Ovary (tissue), 9 donors: ENCODE measurements around the gene IFFO2. TPM values are rescaled to one million over a fixed set of nuclear protein-coding genes. Genes with fewer than 3 reads are reported as not detected.

Experiments used
- DNase-seq, 5 donors: peaks; one replicate each; pipeline ENCODE4 v3.0.0-alpha.2; 2019 to 2020
- H3K27ac ChIP-seq, 2 donors: fragments of 200-600 bp; one replicate each; pipeline versions ENCODE4 v1.5.1 to v1.8.0; 2019 to 2022
- H3K27me3 ChIP-seq: fragments of 200-600 bp; one replicate; pipeline ENCODE4 v1.8.0; 2022
- H3K36me3 ChIP-seq: fragments of 200-600 bp; sonication (generic); one replicate; pipeline ENCODE4 v1.5.1; 2019
- H3K4me1 ChIP-seq: one replicate; pipeline ENCODE4 v1.8.1; 2013; ENCODE audit warnings: mild to moderate bottlenecking, moderate library complexity; ENCODE audit not compliant: insufficient read depth
- H3K4me3 ChIP-seq: fragments of 200-600 bp; sonication (generic); one replicate; pipeline ENCODE4 v1.5.1; 2017
- H3K9me3 ChIP-seq, 2 donors: fragments of 200-600 bp in 1 of 2; sonication (generic) in 1 of 2; one replicate each; pipeline versions ENCODE4 v1.5.1 to v1.8.1; 2013 to 2019; ENCODE audit warnings: mild to moderate bottlenecking in 1 of 2, moderate library complexity in 1 of 2
- CTCF ChIP-seq, 3 donors: fragments of 450-650 bp in 2 of 3; fragments of 200-600 bp in 1 of 3; IDR thresholded peaks; one replicate each; pipeline versions ENCODE4 v1.5.1 to v1.8.0; 2016 to 2022; ENCODE audit warnings: antibody characterized with exemption in 3 of 3, mild to moderate bottlenecking in 1 of 3
- EP300 ChIP-seq: sonication (generic); formaldehyde crosslinking; IDR thresholded peaks from one replicate; pipeline ENCODE4 v1.6.1; 2017; ENCODE audit warnings: antibody characterized with exemption
- POLR2A ChIP-seq: fragments of 450-650 bp; IDR thresholded peaks from one replicate; pipeline ENCODE4 v1.6.1; 2017; ENCODE audit warnings: antibody characterized with exemption, mild to moderate bottlenecking, moderate library complexity
- WGBS, 3 donors: extraction: QIAGEN DNeasy Blood & Tissue Kit in 1 of 3; methylation state at CpG; one replicate each; pipeline versions ENCODE4 v1.1.5 to v1.1.7; 2013 to 2017; 5-methylcytosine and 5-hydroxymethylcytosine counted together
- intact Hi-C, 4 donors: fragments of 100-400 bp; cut with DNase I; formaldehyde crosslinking; loops; one replicate each; pipeline versions ENCODE4 v1.11.0 to v1.15.1; 2022 to 2023
- polyA plus RNA-seq, 2 donors: library from polyadenylated mRNA; stranded (reverse); fragments of 200-250 nt in 1 of 2; fragments of 350-450 nt in 1 of 2; fragmentation: Illumina TruSeq in 1 of 2; extraction: RNeasy Lipid Tissue Mini Kit (QIAGEN cat#74804) in 1 of 2; gene quantifications; one replicate each; pipeline ENCODE4 v1.2.3, GENCODE V29; 2013 to 2014
- total RNA-seq, 7 donors: library from RNA; depleted of rRNA in 2 of 7; stranded (reverse); fragments of >200 nt in 2 of 7; fragmentation: NEBNext Ultra II Directional in 3 of 7; extraction: Animal tissue kit (Norgen Biotek cat#: 25700) in 3 of 7; gene quantifications; one replicate each; pipeline versions ENCODE4 v1.1.0 to v1.2.4, GENCODE V29; 2016 to 2023
- donor health status: DM: no; HTN: no; CAD: no; lungs with moderate emphysema.
- donor health status: DM: no; HTN: no; CAD: no.
- donor health status: Bipolar disorder and iron deficiency.
- donor health status: DM: yes; HTN: yes; CAD: no.
- donor health status: DM: no; HTN: no; CAD: no.
- donor health status: DM: yes; HTN: yes; CAD: no.

The IFFO2 gene
- total and polyA plus RNA-seq, 9 donors = 3.4 to 11.2 (median 6.2) TPM

GRCh38 chr1:18962121-18962721, 5.7 kb upstream of the IFFO2 start:
- no peak overlapping the region for H3K4me3 ChIP-seq
- DNase-seq = no peak
- WGBS, 3 donors = 56 to 66% (median 65%) methylated on average over 9 of the region's 9 CpGs
- no peaks in the 10 kb centered on the region for H3K36me3 ChIP-seq
- peaks cover under 1% of the 10 kb centered on the region for H3K4me1 ChIP-seq
- intact Hi-C loops = no loop called here
- no peak overlapping the region for H3K27ac ChIP-seq
- TF ChIP-seq POLR2A (no peak), EP300 (no peak), CTCF (IDR thresholded peaks at IDR 0.05) (no peak)
- no peaks in the 10 kb centered on the region for H3K27me3 ChIP-seq
- H3K9me3 ChIP-seq = no peaks in the 10 kb centered on the region

- 59 to 69% (median 66%) methylated on average over 3 of the region's 3 CpGs for WGBS, 3 donors
- H3K27me3 ChIP-seq = no peaks in the 10 kb centered on the region
- H3K36me3 ChIP-seq = no peaks in the 10 kb centered on the region
- H3K4me1 ChIP-seq = peaks cover 3% of the 10 kb centered on the region
- no peak overlapping the region for H3K27ac ChIP-seq
- intact Hi-C loops = no loop called here
- H3K4me3 ChIP-seq = no peak overlapping the region
- no peak for TF ChIP-seq CTCF (IDR thresholded peaks at IDR 0.05)
- H3K9me3 ChIP-seq = no peaks in the 10 kb centered on the region
- DNase-seq = no peak
Measured at GRCh38 chr1:18960821-18961220, 4.3 kb upstream of the IFFO2 start.

DNA sequence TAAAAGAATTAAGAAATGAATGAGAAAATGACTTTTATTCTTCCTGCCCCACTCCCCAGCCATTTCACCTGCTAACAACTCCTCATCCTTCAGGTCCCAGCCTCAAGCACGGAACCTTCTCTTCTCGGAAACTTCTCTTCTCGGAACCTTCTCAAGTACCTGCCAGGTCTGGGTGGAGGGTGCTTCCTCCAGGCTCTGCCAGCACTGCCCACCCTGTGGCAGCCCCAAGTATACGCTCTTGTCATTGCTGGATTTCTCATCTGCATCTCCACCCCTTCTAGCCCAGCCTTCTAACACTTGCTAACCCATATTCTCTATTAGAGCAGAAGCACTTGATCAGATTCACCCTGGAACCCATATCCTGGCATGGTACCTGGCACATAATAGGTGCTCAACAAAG, 3.9 kb upstream of the IFFO2 start:
- WGBS, 3 donors = 86 to 94% (median 89%) methylated on average over 4 of the region's 4 CpGs
- no peaks in the 10 kb centered on the region for H3K36me3 ChIP-seq
- intact Hi-C loops = no loop called here
- no peaks in the 10 kb centered on the region for H3K9me3 ChIP-seq
- no peaks in the 10 kb centered on the region for H3K27me3 ChIP-seq
- H3K4me3 ChIP-seq = no peak overlapping the region
- peaks cover 5% of the 10 kb centered on the region for H3K4me1 ChIP-seq
- DNase-seq = peak in 2 of 5 donors; percentile 2 to 3
- no peak overlapping the region for H3K27ac ChIP-seq
- TF ChIP-seq EP300 = no peak
- no peak for TF ChIP-seq POLR2A
- no peak for TF ChIP-seq CTCF (IDR thresholded peaks at IDR 0.05)

- 60 to 69% (median 63%) methylated on average over 4 of the region's 4 CpGs for WGBS, 3 donors
- H3K27ac ChIP-seq = no peak overlapping the region
Measured at GRCh38 chr1:18959591-18959990, 3.1 kb upstream of the IFFO2 start.

More at GRCh38 chr1:18959591-18959990, 3.1 kb upstream of the IFFO2 start:
- TF ChIP-seq EP300 (no peak), CTCF (IDR thresholded peaks at IDR 0.05) (no peak), POLR2A (no peak)
- DNase-seq = peak in 1 of 5 donors; percentile 1
- no peak overlapping the region for H3K4me3 ChIP-seq
- no peaks in the 10 kb centered on the region for H3K27me3 ChIP-seq
- intact Hi-C loops = loop anchor here in 1 of 4 donors (5.0 to 10.0 kb wide), 2 partner anchors 37 to 55 kb away; partner anchors contain the start of gene ALDH4A1
- H3K36me3 ChIP-seq = no peaks in the 10 kb centered on the region
- H3K4me1 ChIP-seq = peaks cover 9% of the 10 kb centered on the region
- H3K9me3 ChIP-seq = no peaks in the 10 kb centered on the region
